SJCRH30 (cell line): Measurements from ENCODE around the gene SOX30. TPM values are rescaled to one million over a fixed set of nuclear protein-coding genes. Genes with fewer than 3 reads are reported as not detected.

Experiments
- DNase-seq, 2 experiments: peaks; one replicate each; pipeline ENCODE4 v3.0.0-alpha.2; 2015 to 2020
- H3K27ac ChIP-seq: fragments of 250-450 bp; sonication (Bioruptor Pico); 2 replicates; pipeline ENCODE4 v1.5.1; 2020; ENCODE audit warnings: mild to moderate bottlenecking, moderate library complexity
- H3K27me3 ChIP-seq: fragments of 250-450 bp; sonication (Bioruptor Pico); 2 replicates; pipeline ENCODE4 v1.5.1; 2020; ENCODE audit warnings: mild to moderate bottlenecking, moderate library complexity
- H3K36me3 ChIP-seq: fragments of 250-450 bp; sonication (Bioruptor Pico); 2 replicates; pipeline ENCODE4 v1.5.1; 2020; ENCODE audit warnings: mild to moderate bottlenecking, moderate library complexity
- H3K4me1 ChIP-seq: fragments of 250-450 bp; sonication (Bioruptor Pico); 2 replicates; pipeline ENCODE4 v1.5.1; 2020; ENCODE audit warnings: mild to moderate bottlenecking, moderate library complexity
- H3K4me3 ChIP-seq: fragments of 250-450 bp; sonication (Bioruptor Pico); 2 replicates; pipeline ENCODE4 v1.5.1; 2020; ENCODE audit warnings: mild to moderate bottlenecking, moderate library complexity
- H3K9me3 ChIP-seq: fragments of 250-450 bp; sonication (Bioruptor Pico); replicated peaks from 2 replicates; pipeline ENCODE4 v1.5.1; 2020; ENCODE audit warnings: mild to moderate bottlenecking, moderate library complexity
- total RNA-seq: library from RNA; depleted of rRNA; stranded (reverse); fragments of >200 nt; shearing (Covaris generic); gene quantifications from 2 replicates; pipeline ENCODE4 v1.2.3, GENCODE V29; 2014

The SOX30 gene
- total RNA-seq, 1 experiment from 2014 or later, result not detected

DNA sequence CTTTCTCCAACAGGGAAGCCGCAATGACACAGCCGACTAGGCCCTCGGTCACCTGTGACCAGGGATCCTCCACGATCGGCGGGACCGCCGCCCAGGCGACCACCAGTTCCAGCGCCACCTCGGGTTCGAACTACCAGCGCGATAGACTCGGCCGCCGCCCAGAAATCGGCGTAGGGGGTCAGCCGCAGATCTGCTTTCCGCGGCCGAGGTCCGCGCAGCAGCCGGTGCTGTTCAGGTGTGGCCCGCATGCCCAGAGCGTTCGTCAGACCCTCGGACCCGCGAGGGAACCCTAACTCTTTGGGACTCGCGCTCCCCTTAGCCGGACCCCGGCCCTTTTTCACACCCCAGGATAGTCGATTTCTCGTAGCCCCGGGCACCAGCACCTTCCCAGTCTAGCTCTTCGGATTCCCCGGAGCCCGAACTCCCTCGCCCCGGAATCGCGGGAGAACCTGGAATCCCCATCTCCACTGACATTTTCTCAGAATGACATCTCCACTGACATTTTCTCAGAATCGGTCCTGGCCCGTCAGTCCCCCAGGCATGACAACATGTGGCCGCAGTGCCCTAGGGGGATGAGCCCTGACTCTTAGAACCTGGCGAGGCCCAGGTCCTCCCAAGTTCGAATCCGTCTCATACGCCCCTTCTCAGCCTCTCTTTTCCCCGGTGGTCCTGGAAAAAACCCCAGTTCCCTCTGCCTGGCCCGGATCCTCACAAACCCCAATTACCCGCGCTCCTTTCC is 19.5 kb upstream of the SOX30 start:
- Histone ChIP-seq H3K27me3 (no peaks in the 10 kb centered on the region), H3K4me1 (no peaks in the 10 kb centered on the region), H3K27ac (no peak overlapping the region), H3K36me3 (no peaks in the 10 kb centered on the region), H3K4me3 (no peak overlapping the region), H3K9me3 (no peaks in the 10 kb centered on the region)
- no peak for DNase-seq

DNA sequence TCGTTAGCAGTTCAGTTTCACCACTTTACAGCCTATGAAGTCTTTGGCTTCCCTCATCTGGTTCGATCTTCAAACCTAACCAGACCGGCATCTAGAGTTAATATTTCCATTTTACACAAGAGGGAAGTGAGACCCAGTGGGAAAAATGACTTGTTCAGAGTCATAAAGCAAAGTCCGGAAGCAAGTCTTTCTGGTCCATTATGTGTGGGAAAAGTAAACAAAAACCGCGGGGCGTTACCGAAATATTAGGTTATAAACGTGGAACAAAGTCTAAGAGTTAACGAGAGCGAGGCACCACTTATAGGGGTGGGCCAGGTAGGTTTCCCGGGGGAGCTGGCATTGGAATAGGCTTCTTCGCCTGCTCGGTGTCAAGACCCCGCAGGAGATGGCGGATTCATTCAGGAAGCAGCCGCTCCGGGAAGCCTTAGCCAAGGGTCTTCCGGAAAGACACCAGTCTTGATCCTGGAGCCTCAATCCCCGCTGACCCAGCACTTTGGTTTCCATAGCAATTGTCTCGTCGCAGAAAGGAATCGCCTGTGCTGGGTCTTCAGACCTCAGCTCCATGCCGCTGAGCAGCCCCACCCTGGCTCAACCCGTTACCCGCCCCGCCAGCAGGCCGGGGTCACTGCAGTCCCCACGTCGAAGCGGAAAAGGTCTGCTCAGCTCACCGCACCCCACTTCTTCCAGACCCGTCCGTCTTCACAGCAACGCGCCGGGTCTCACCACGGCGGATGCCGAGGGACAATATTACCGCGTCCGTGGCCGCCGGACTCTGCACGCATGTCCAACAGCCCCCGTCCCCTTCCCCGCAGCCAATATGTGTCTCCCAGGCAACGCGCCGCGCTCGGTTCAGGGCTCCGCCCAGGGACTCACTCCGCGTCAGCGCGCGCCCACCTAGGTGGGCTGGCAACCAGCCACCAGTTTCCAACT is 18.7 kb upstream of the SOX30 start, which contains the start of gene C5orf52:
Gene C5orf52 (plus strand): TSS at position 872 of the 930 bp plus-strand sequence. CDS start 82 bp downstream, outside the sequence.
- no peaks in the 10 kb centered on the region for H3K27me3 ChIP-seq
- no peaks in the 10 kb centered on the region for H3K36me3 ChIP-seq
- DNase-seq, result no peak
- no peak within 1 kb of the TSS for H3K4me3 ChIP-seq
- H3K4me1 ChIP-seq, result no peaks in the 10 kb centered on the region
- H3K9me3 ChIP-seq, result no peaks in the 10 kb centered on the region
- no peak within 1 kb of the TSS for H3K27ac ChIP-seq

DNA sequence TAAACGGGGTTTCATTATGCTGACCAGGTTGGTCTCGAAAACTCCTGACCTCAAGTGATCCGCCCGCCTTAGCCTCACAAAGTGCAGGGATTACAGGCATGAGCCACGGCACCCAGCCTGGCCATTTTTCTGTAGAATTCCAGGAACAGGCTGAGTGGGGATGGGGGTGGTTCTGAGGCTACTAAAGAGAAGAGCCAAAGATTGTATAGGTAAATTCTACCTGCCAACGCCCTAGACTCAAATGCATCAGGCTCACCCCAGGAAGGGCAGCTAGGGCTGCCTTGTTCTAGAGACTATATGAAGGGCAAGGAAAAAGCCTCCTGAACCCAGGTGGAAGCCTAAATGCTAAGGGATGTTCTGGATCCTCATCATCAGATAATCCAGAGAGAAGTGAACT is 17.5 kb upstream of the SOX30 start:
- H3K36me3 ChIP-seq, result no peaks in the 10 kb centered on the region
- H3K27me3 ChIP-seq, result no peaks in the 10 kb centered on the region
- no peak overlapping the region for H3K4me3 ChIP-seq
- no peaks in the 10 kb centered on the region for H3K9me3 ChIP-seq
- H3K4me1 ChIP-seq, result no peaks in the 10 kb centered on the region
- DNase-seq, result no peak
- H3K27ac ChIP-seq, result no peak overlapping the region

DNA sequence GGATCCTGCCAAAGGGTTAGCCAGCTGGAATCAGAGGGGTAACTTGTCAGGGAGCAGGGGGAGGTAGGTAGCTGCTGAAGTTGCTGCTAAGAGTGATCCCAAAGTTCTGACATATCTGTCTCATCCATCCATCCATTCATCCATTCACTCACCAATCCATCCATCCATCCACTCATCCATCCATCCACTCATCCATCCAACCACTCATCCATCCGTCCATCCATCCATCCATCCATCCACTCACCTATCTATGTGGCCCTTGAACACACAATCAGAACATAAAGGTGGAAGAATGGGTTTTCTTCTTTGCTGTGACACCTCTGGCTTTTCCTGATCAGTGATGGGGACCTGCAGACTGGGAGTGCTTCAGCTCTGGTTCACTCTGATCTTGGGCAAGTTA is 16.1 kb upstream of the SOX30 start:
- Histone ChIP-seq H3K36me3 (no peaks in the 10 kb centered on the region), H3K9me3 (no peaks in the 10 kb centered on the region), H3K4me3 (no peak overlapping the region), H3K27ac (no peak overlapping the region), H3K27me3 (no peaks in the 10 kb centered on the region), H3K4me1 (no peaks in the 10 kb centered on the region)
- DNase-seq, result no peak

DNA sequence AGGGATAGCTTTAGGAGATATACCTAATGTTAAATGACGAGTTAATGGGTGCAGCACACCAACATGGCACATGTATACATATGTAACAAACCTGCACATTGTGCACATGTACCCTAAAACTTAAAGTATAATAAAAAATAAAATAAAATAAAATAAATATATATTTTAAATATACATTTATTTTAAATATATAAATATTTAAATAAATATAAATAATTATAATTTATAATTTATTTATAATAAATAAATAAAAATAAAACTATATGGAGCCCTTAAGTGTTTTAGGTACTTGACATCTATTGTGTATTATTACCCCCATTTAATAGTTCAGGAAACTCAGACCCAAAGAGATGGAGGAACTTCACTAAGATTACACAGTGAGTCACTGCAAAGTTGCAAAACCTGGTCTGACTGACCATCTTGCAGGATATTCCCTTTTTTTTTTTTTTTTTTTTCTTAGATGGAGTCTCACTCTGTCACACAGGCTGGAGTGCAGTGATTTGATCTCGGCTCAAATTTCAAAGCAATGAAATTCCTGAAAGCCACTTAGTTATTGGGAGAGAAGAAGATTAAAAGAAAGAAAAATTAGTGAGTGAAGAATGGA is 13.3 kb upstream of the SOX30 start:
- no peak overlapping the region for H3K27ac ChIP-seq
- no peak for DNase-seq
- H3K36me3 ChIP-seq, result no peaks in the 10 kb centered on the region

DNA sequence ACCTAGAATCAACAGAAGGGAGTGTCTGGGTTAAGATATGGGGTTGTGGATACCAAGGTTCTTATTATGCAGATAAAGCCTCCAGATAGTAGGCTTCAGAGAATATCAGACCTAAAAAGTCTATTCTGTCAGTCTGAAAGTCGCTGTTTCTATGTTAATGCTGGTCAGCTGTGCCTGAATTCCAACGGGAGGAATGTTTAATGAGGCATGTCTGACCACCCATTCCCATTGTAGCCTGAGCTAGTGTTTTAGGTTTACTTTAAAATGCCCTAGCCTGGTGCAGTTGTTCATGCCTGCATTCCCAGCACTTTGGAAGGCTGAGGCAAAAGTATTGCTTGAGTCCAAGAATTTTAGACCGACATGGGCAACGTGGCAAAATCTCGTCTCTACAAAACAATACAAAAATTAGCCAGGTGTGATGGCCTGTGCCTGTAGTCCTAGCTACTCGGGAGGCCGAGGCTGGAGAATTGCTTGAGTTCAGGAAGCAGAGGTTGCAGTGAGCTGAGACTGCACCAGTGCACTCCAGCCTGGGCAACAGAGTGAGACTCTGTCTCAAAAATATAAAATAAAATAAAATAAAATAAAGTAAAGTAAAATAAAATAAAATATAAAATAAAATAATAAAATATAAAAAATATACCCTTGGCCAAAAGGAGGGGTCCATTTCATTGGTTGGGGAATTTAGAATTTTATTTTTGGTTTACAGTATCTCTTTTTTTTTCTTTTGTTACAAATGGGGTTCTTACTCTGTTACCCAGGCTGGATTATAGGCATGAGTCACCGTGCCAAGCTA is 7.8 kb upstream of the SOX30 start:
- Histone ChIP-seq H3K9me3 (peaks cover 24% of the 10 kb centered on the region), H3K27ac (peak overlapping the region; percentile 48), H3K36me3 (no peaks in the 10 kb centered on the region), H3K4me3 (no peak overlapping the region), H3K4me1 (no peaks in the 10 kb centered on the region; the same call in 1 of the 2 replicates), H3K27me3 (no peaks in the 10 kb centered on the region)
- DNase-seq, result peak; percentile 33 to 55

More for the DNA sequence above, 13.3 kb upstream of the SOX30 start:
- Histone ChIP-seq H3K9me3 (peaks cover 14% of the 10 kb centered on the region), H3K4me3 (no peak overlapping the region), H3K4me1 (no peaks in the 10 kb centered on the region), H3K27me3 (no peaks in the 10 kb centered on the region)

DNA sequence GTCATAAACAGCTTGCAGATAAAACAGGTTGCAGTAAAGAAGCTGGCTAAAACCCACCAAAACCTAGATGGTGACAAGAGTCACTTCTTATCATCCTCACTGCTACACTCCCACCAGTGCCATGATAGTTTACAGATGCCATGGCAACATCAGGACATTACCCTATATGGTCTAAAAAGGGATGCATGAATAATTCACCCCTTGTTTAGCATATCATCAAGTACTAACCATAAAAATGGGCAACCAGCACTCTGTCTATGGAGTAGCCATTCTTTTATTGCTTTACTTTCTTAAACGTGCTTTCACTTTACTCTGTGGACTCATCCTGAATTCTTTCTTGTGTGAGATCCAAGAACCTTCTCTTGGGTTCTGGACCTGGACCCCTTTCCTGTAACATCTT is 6.7 kb upstream of the SOX30 start:
- Histone ChIP-seq H3K4me1 (no peaks in the 10 kb centered on the region; the same call in 1 of the 2 replicates), H3K9me3 (peaks cover 30% of the 10 kb centered on the region), H3K4me3 (no peak overlapping the region), H3K27me3 (no peaks in the 10 kb centered on the region), H3K36me3 (no peaks in the 10 kb centered on the region), H3K27ac (no peak overlapping the region)
- DNase-seq, result no peak

DNA sequence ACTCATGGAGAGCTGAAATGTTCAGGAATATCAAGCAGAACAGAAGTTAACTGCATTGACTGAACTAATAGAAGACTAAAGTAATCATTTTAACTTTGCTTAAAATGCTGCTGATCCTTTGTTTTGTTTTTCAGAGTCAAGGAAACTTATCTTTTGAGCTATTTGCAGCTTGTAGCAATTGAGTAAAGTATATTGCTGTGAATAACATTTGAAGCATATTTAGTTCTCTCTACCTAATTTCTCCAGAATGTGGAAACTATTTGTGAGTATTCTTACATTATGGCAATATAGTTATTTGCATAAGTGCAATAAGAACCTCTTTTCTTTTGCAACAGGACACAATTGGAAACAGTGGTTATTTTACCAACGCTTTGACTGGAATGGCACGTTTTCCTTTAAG is 5.3 kb upstream of the SOX30 start:
- H3K4me3 ChIP-seq, result no peak overlapping the region

DNA sequence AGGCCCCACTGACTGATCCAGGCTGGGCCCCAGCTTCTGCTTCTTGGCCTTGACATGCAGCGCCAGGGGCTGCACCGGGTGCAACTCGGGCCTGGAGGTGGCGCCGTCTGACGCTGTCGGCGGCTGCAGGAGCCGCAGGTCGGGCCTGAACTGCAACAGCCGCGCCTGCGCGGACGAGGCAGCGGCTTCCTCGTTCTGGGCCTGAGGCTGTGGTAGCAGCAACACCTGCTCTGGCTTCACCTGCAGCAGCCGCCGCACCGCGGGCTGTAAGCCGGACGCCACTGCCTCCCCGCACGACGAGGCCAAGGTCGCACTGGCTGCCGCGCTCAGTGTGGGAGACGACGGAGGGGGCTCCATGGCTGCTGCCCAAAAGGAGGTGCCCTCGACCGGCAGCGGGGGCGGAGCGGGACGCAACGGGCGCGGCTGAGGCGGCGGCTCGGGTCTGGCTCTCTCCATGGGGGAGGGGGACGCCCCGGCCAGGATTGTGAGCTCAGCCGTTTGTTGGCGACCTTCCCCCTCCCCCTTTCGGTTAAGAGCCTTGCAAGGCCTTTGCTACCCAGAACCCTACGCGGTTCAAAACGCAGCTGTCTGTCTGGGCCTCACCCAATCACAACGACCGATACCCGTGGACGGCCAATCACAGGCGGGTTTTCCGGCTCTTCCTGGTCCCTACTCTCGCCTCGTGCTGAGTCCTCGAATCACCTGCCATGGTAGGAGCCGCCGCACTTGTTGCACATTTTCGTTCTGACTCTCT is 438 bp downstream of the SOX30 start:
- no peaks in the 10 kb centered on the region for H3K27me3 ChIP-seq
- H3K9me3 ChIP-seq, result peaks cover 18% of the 10 kb centered on the region
- no peak overlapping the region for H3K27ac ChIP-seq
- no peak for DNase-seq
- H3K36me3 ChIP-seq, result no peaks in the 10 kb centered on the region
- H3K4me3 ChIP-seq, result no peak overlapping the region
- no peaks in the 10 kb centered on the region for H3K4me1 ChIP-seq

More for the DNA sequence above, 5.3 kb upstream of the SOX30 start:
- no peak for DNase-seq
- H3K4me1 ChIP-seq, result no peaks in the 10 kb centered on the region; the same call in 1 of the 2 replicates
- no peaks in the 10 kb centered on the region for H3K27me3 ChIP-seq
- H3K36me3 ChIP-seq, result no peaks in the 10 kb centered on the region
- no peak overlapping the region for H3K27ac ChIP-seq
- H3K9me3 ChIP-seq, result peaks cover 42% of the 10 kb centered on the region

DNA sequence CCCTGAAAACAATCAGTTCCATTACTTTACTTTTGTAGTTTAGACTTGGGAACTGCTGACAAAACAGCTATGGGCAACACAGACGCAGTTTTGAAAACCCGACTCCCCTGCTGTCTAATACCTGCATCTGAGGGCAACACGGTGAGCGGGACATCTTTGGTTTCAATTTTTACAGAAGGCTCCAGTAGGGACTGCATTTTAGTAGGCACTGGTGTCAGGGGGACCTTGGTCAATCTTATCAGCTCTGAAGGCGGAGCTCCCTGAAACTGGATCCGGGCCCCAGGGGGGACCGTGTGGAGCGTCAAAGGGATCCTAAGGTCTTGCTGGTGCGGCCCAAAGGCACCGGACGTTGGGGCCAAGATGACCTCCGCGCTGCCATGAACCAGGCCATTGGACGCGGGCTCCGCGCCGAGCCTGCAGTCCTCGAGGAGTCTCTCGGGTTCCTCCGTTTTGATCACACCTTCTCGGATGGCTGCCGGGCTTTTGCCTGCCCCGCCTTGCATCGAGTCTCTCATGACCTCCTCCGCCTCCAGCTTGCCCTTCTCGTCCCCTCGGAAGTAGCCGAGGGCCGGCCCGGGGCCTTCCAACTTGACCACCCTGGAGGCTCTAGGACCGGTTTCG is 1.1 kb downstream of the SOX30 start:
- no peak for DNase-seq
- no peaks in the 10 kb centered on the region for H3K36me3 ChIP-seq
- H3K4me3 ChIP-seq, result no peak overlapping the region
- H3K4me1 ChIP-seq, result no peaks in the 10 kb centered on the region
- no peak overlapping the region for H3K27ac ChIP-seq
- peaks cover 18% of the 10 kb centered on the region; the same call in 1 of the 2 replicates for H3K9me3 ChIP-seq
- no peaks in the 10 kb centered on the region for H3K27me3 ChIP-seq

DNA sequence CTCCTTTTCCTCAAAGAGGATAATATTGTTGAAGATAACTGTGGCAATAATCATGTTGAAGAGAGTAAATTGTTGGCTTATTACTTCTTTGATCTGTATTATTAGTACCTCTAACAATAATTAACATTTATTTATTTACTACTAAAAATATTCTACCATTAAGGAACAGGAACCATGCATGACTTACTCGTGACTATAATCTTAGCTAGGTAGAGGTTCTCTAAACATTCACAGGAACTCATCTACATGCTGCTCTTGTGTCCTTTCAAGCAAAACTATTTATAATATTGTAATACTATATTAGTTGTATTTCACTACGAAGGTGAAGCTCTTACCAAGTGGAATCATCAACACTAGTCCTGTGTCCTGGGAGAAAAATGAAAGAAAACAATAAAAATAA is 3.1 kb downstream of the SOX30 start:
- Histone ChIP-seq H3K4me3 (no peak overlapping the region), H3K9me3 (peaks cover 12% of the 10 kb centered on the region; the same call in 1 of the 2 replicates), H3K4me1 (no peaks in the 10 kb centered on the region), H3K27ac (no peak overlapping the region), H3K36me3 (no peaks in the 10 kb centered on the region), H3K27me3 (no peaks in the 10 kb centered on the region)
- no peak for DNase-seq

DNA sequence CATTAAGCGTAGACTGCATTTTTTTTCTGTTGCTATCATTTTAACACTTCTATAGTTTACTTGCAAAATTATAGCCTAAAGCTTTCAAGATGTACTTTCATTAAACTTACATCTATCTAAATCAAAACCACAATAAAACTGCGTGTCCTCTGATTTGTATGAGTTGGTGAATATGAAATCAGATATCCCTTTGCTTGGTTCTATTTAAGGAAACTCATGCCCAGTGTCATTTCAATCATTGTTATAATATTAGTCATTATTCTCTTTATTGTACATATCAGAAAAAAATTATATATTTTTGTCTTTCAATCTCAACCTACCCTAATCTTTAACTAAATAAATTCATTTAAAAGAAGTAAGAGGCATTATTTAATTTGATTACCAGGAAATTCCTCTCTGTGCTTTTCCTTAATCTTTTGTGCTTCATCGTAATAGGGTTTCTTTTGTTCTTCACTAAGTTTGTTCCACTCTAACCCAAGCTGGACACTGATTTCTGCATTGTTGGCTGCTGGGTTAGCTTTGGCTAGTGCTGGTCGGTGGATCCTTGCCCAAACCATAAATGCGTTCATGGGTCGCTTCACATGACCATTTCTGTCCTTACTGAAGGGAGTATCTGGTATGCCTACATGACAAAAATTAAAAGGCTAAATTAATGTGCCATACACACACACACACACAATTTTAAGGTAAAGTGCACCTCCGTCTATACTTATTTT is 3.8 kb downstream of the SOX30 start:
- Histone ChIP-seq H3K4me3 (no peak overlapping the region), H3K36me3 (no peaks in the 10 kb centered on the region), H3K27me3 (no peaks in the 10 kb centered on the region), H3K27ac (no peak overlapping the region), H3K9me3 (peaks cover 9% of the 10 kb centered on the region; the same call in 1 of the 2 replicates), H3K4me1 (no peaks in the 10 kb centered on the region)
- no peak for DNase-seq
